ENCODE results near the gene SH3RF1. TPM values are rescaled to one million over a fixed set of nuclear protein-coding genes. Genes with fewer than 3 reads are reported as not detected.

Gene SH3RF1
- total RNA-seq: 11.9 and 12.3 TPM in 2 replicates

GRCh38 chr4:169270810-169271691, at the start of gene SH3RF1:
TSS of gene SH3RF1 (minus strand) at chr4:169270956. CDS start at chr4:169269212, 1,744 bp downstream.

